Omental fat pad (tissue), 4 donors: ENCODE results near the gene PGA4. TPM values are rescaled to one million over a fixed set of nuclear protein-coding genes. Genes with fewer than 3 reads are reported as not detected.

Experiments
- ATAC-seq: fragments of 150-250 bp; one replicate; pipeline ENCODE4 v1.9.1; 2016; ENCODE audit warnings: mild to moderate bottlenecking, moderate library complexity; ENCODE audit not compliant: low FRiP score
- DNase-seq: peaks from one replicate; pipeline ENCODE4 v3.0.0-alpha.2; 2019; ENCODE audit warnings: low spot score
- CTCF ChIP-seq, 3 donors: fragments of 450-650 bp; IDR thresholded peaks; one replicate each; pipeline ENCODE4 v1.5.1; 2016 to 2017; ENCODE audit warnings: antibody characterized with exemption in 3 of 3, mild to moderate bottlenecking in 3 of 3, moderate library complexity in 2 of 3
- total RNA-seq, 4 donors: library from RNA; depleted of rRNA; stranded (reverse); fragments of >200 nt; gene quantifications; one replicate each; pipeline ENCODE4 v1.1.0, GENCODE V29; 2016

The PGA4 gene
- total RNA-seq, 4 donors from 2014 or later: 2.9 to 94.5 (median 13.5) TPM

DNA sequence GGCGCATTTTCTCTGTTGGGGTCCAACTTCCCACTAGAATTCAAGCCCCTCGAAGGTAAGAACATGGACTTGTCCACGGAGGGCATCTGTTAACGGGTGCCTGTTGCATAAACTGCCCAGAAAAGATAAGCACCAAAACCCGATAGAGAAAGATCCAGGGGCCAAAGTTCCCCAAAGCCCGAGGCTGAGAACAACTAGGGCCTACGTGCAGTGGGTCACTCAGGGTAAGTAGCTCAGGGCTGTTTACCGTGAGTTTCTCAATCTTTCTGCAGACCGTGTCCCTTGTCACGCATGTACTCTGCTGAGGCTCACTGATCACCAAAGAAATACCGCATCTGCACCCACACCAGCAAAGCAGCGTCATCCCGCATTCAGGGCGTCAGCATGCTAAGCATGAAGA is 43.2 kb downstream of the PGA4 start:
- no peak for DNase-seq
- no peak for ATAC-seq
- TF ChIP-seq CTCF (IDR thresholded peaks at IDR 0.05): no peak

DNA sequence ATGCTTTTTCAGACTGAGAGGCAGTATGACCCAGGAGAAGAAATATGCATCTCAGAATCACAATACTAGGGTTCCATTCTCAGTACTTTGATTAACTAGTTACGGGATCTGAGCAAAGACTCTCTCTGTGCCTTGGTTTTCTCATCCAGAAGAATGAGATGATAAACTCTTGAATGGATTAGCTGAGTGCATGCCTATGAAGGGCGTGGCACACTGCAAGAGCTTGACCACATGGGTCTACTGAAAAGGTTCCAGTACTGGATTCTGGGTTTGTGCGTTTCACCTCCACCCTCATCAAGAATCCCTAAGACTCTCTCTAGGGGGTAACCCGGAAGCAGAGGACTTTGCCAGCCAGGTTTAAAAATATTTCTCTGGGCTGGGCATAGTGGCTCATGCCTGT is 44.5 kb downstream of the PGA4 start:
- DNase-seq: no peak
- no peak for ATAC-seq
- TF ChIP-seq CTCF (IDR thresholded peaks at IDR 0.05): no peak

- TF ChIP-seq CTCF (IDR thresholded peaks at IDR 0.05): no peak
- ATAC-seq (no peak), DNase-seq (no peak)
Observed at GRCh38 chr11:61267437-61267841, 45.3 kb downstream of the PGA4 start.

DNA sequence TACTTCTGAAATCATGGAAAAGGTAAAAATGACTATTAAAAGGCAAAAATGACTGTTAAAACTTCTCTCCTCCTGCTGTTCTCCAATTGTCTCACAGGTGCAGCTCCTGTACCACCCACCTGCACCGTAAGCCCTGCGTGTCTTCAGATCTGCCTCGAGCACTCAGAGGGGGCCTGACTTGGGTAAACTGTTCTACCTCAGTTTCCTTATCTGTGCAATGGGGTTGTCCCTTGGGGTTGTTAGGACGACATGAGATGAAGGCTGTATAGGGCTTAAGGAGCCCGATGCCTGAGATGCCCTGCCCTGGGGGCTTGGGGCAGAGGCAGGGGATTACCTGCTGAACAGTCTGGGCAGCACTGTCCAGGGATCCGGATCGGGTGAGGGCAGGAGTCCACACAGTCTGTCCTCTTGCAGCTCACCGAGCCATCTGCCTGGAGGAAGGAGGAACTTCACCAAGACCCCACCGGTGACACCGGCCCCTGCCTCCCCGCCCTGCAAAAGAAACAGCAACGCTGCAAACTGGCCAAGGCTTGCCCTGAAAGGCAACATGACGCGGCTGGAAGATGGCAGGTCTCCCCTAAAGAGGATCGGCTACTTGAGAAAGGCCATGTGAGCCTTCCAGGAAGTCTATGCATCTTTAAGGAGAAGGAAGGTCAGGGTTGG is 46.6 kb downstream of the PGA4 start:
- ATAC-seq (no peak), DNase-seq (no peak)
- TF ChIP-seq CTCF (IDR thresholded peaks at IDR 0.05): no peak

GRCh38 chr11:61270354-61271076 is 48.4 kb downstream of the PGA4 start:
- DNase-seq: no peak
- TF ChIP-seq CTCF (IDR thresholded peaks at IDR 0.05): no peak
- ATAC-seq: no peak

GRCh38 chr11:61272731-61273130 is 50.6 kb downstream of the PGA4 start:
- no peak for TF ChIP-seq CTCF (IDR thresholded peaks at IDR 0.05)
- DNase-seq (no peak), ATAC-seq (no peak)
